GM19372 (cell line): ENCODE results near the gene NKX6-1.
A peak's percentile ranks its signal among the peaks of the same experiment; 100 is the strongest.

ENCODE experiments used
- ATAC-seq: cut with Tn5 transposase; IDR thresholded peaks from one replicate; pipeline ENCODE4 v1.9.1; 2021; ENCODE audit warnings: mild to moderate bottlenecking, low read depth, moderate library complexity; ENCODE audit not compliant: unreplicated experiment

Gene NKX6-1

DNA sequence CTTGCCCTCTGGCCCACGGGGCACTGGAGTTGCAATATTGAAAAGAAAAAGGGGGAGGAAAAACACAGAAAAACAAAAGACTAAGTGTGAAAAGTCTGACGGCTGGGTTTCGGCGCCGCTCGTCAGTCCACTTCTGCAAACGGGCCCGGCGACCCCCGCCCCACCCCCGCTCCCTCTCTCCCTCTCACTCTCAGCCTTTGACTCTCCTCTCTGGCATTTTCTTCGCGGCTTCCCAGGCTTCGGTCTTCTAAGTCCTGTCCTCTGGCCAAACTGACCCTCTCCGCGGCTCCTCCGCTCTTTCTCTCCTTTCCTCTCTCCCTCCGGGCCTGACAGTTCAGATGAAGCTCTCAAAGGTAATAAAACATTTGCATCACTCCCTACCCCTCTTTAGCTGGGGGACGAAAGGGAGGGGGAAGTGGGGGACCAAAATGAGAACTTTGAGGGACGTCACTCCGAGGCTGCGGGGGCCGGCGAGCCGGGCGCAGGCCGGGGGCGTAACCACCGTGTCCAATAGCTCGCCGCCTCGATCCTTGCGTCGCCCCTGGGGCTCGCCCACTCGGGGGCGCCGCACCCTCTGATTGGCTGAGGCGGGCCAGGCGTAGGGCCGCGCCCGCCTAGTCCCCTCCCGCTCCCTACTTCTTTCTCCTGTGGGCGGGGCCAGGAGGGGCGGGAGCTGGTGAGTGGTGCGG is at the start of gene NKX6-1:
Gene NKX6-1 (minus strand): TSS at position 358 of the 689 bp plus-strand sequence. CDS start 1,064 bp downstream, outside the sequence.
- ATAC-seq: no peak

DNA sequence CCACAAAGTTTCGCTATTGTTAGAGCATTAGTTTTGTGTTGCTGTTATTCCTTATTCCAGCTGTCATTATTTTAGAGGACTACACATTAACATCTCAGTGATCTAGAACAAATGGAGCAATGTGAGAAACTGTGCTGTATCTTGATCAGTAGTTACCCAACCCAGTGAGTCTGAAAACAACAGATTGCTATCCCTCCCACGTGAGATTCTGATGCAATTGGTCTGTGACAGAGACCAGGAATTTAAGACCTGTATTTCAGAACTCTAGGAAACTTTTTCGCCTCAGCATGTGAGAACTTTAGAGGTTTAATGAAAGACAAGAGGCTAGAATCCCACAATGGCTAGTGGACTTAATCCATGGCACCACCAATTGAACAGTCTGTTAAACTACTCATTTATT is 48.1 kb upstream of the NKX6-1 start:
- no peak for ATAC-seq

DNA sequence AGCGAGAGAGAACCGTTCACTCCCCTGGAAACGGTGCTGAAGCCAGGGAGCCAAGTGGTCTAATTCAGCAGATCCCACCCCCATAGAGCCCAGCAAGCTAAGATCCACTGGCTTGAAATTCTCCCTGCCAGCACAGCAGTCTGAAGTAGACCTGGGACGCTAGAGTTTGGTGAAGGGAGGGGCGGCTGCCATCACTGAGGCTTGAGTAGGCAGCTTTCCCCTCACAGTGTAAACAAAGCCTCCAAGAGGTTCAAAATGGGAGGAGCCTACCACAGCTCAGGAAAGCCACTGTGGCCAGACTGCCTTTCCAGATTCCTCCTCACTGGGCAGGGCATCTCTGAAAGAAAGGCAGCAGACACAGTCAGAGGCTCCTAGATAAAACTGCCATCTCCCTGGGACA is 46.0 kb upstream of the NKX6-1 start:
- ATAC-seq: no peak

DNA sequence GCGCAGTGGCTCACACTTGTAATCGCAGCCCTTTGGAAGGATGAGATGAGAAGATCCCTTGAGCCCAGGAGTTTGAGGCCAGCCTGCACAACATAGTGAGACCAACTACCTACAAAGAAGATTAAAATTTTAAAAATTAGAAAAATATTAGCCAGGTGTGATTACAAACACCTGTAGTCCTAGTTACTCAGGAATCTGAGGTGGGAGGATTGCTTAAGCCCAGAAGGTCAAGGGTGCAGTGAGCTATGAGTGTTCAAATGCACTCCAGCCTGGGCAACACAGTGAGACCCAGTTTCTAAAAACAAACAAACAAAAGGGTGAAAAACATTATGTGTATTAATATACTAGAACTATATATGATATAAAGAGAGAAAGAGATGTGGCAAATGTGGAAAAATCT is 36.8 kb upstream of the NKX6-1 start:
- no peak for ATAC-seq

DNA sequence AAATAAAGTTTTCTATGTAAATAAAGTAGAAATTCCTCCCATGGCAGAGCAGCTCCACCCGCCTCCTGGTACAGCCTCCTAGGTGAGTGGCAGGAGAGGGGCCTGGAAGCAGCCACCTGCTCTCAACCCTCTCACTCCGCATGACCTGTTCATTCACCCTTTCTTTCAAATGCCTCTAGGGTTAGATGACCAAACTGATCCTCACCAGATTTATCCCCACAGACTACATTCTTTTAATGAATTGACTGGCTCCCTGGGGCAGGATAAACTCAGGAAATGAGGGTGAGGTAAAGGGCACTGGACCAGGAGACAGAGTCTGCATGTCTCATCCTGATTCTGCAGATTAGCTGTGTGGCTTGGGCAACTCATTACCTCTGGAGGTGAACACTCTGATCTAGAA is 32.6 kb upstream of the NKX6-1 start:
- no peak for ATAC-seq

DNA sequence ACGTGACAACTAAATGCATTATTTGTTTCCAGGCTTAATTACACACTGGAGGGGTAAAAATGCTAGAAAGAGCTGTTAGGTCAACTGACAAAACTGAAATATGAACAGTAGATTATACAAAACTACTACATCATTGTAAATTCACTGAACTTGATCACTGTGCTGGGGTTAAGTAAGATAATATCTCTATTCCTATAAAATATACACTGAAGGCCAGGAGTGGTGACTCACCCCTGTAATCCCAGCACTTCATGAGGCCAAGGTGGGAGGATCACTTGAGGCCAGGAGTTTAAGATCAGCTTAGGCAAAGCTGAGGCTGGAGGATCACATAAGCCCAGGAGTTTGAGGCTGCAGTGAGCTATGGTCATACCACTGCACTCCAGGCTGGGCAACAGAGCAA is 31.8 kb upstream of the NKX6-1 start:
- no peak for ATAC-seq

DNA sequence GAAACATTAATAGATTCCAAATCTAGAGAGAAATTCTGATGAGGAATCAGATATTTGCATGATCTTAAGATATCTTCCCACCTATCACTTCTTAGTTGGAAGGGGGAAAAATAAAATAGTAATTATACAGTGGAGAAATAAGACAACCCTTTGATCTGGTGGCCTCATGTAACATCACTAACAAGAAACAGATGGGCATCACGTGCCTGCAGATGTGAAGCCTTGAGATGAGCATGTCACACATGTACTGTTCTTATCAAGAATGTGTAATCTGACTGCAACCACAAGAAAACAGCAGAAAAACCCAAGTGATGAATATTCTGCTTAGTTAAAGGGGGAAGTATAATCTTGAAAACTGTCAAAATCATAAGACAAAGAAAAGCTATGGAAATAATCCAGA is 31.4 kb upstream of the NKX6-1 start:
- no peak for ATAC-seq

DNA sequence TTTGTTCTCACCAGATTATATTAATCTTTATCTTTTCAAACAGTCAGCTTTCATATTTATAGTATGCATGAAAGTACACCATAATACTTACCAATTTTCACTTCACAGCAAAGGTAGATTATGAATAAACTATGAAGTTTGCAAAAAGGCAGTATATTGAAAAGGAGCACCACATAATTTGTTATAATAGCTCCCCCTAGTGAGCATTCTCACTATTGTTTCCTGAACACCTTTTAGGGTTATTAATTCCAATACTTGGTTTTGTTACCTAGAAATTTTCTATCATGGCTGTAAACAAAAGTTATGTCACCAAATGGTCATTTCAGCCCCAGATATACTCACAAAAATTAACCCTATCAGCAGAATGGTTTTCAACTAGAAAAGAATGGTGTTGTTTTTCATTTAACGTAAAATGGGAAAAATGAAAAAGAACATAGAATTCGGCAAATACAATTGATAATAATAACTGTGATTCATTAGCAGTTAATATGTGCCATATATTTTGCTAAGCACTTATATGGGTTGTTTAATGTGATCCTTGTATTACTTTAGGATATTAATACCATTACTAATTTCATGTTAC is 30.2 kb upstream of the NKX6-1 start:
- ATAC-seq: peak; percentile 45

DNA sequence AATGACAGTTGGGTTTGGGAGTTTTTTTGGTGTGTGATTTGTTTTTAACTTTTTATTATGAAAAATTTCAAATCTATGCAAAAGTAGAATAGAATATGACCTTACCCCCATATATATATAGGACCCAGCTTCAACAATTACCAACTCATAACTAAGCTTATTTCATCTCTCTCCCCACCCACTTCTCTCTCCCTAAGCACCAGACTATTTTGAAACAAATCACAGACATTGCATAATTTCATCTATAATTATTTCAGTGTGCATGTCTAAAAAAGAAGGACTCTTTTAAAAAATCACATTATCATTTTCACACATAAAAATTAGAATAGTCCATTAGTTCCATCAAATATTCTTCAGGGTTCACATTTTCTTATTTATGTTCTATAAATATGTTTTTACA is 28.3 kb upstream of the NKX6-1 start:
- no peak for ATAC-seq

DNA sequence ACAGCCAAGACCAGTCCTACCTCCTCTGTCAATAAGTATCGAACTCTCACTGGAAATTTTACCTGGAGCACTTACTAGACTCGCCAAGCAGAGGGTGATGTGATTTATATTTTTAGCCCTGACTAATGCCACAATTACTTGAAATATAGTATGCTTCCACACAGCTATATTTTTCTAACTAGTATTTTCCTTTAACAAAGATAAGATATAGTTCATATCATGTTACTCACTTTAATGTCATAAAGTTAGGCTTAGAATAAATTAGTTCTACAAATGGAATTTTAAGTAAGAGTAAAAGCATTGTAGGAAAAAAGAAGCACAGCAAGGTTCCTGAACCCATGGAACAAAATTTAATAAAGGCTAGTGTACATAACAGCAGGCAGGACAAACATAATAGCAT is 16.0 kb upstream of the NKX6-1 start:
- no peak for ATAC-seq

DNA sequence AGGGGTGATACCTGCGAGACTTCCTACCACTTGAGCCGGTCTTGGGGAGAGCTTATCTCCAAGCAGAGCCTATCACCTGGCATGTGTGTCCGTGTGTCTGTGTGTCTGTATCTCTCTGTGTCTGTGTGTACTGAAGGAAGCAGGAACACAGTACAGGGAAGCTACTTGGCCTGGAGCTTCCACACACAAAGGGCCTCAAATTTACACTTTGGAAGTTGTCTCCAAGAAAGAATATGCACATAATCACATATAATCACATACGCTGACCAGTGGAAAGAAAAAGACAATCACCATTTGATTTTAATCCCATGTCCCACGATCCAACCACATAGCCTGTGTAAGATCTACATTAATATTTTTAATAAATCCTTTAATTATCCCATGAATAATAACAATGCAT is 13.2 kb upstream of the NKX6-1 start:
- no peak for ATAC-seq

DNA sequence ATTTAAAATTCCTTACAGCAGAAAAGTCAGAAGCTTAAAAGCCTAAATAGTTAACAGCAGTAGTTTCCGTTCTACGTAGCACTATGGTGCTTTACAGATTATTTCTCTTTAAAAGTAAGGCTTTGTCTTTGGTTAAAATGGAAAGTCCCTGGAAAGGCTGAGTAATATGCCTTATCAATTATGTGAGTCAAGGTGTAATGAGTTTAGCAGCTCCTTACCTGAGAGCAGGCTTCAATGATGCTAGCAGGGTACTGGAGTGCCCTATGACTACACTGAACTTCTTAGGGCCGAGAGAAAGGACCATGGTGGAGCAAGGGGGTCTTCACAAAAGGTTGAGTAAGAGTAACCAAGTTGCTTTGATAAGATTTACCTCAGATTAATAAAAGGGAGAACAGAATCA is 12.6 kb upstream of the NKX6-1 start:
- no peak for ATAC-seq

DNA sequence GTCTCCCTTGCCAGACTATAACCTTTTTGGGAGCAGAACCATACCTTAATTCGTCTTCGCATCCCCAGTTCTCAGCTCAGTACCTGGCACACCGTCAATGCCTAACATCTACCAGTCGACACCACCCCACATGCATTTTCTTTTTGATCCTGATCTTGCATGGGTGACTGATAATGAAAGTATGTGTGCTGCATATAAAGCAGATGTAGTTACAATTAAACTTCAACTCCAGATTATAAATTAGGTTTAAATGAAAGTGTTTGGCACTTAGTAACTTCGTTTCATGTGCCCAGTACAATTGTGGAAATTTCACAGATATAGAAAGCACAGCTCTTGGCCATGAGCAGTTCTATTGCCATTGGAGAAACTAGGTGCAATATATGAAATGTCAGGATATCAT is 8.8 kb upstream of the NKX6-1 start:
- ATAC-seq: no peak

DNA sequence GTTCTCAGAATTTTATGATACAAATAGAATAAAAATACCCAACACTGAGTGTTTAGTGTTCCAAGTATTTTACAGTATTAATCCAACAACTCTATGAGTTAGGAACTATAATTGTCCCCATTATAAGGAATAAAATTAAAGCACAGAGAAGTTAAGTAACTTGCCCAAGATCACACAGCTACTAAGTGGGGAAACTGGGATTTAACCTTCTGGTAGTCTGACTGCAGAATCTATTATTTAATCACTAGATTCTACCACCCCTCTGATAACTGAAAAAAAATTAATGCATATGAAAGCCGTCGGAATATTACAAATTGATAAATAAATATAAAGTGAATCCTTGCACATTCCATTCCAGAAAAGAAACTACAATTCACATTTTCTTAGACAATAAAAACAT is 5.7 kb upstream of the NKX6-1 start:
- no peak for ATAC-seq

DNA sequence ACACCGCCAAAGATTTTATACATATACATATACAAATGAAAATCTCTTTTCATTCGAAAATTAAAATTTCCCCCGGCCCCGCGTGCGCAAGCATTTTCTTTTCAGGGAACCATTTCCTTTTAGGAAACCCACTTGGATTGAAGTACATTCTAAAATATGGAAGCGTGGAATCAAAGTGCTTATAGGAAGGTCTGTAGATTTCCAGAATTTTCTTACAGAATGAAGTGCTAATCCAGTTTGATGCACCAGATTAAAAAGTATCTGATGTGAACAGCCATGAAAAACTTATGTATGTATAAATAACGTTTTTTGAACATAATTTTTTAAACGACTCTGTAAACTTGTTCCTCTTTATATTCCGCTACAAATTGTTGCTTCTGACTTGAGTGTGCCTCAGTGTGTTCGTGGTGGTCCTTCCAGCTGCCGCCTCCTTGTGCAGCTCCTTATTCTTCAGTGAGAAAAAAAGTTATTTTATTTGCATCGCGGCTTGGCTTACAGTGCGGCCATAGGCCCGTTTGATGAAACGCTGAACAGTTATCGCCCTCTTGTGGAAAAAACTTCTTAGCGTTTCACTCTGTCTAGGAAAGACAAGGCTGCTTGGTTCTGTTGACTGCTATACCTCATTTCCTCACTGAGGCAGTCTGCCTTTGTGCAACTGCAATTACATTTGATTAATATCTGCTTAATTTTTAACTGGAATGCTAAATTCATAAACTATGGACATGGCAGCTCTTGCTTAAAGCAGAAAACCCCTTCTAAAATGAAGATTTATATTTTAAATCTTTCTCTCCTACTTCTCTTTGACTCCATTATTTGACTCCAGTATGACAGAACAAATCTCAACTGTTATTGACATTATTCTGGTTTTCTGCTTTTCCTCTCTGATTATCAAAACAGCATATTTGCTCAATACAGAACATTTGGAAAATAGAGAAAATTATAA is 4.7 kb upstream of the NKX6-1 start:
- peak; percentile 85 for ATAC-seq

DNA sequence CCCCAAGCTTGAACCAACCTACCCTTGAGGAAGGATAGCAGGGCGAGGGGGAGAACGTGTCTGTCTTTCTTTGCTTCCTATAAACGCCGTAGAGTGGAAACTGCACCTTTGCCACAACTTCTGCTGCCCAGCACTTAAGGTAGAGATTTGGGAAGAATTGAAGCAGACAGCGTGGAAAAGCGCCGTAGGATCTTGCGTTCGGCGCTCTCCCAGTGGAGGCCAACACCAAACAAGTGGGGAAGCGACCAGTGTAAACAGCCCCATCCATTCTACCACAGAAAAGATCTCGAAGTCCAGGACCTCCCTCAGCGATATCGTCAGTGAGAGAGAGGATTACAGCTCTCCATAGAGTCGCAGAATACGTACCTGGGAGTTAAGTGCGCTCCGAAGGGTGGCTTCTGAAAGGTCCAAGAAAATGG is 3.9 kb upstream of the NKX6-1 start:
- ATAC-seq: no peak

DNA sequence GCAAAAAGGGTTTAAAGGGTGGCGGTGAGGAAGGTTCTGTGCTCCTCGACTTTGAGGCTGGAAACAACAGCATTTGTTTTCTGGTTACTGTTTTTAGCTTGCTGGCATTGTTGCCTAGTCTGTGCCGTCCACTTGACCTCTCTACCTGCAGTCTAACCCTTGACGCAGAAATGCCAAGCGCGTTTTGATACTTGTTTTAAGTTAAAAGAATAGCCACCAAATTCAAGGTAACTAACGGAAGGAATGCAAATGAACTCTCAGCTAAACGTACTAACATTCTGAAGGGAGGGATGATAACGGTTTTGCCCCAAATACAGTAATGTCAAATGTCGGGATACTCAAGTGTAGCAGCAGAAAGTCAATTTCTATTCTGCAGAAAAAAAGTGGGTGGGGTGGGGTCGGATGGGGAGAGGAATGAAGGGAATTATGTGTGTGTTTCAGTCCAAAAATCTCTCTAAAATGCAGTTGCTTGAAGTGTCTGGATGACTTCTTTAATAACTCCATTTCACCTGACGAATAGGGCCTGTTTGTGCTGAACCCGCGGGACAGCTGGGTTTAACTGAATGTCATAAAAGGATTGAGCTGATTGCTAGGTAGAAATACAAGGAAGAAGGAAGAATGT is 3.4 kb upstream of the NKX6-1 start:
- no peak for ATAC-seq

DNA sequence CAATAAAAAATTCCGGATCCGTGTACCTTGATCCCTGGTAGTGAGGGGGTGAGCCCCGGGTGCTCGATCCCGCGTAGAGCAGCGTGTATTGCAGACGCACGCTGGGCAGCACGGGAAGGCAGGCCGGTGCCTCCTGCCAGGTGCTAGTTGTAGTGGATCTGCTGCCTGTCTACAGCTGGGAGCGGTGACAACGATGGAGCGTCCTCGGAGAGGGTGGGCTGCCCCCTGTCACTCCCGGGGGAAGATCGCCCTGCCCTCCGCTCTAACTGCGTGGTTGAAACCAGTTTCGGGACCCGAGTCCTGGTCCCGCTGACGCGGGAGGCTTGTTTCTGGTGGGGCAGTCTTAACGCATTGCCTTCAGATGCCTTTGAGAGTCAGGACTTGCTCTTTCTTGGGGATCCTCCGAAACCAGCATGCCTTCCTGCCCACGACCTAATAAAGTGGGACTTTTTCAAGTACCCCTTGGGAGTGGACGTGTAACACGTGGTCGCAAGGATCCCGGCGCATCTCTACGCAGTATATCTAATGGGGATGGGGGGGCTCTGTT is 2.7 kb upstream of the NKX6-1 start:
- no peak for ATAC-seq

DNA sequence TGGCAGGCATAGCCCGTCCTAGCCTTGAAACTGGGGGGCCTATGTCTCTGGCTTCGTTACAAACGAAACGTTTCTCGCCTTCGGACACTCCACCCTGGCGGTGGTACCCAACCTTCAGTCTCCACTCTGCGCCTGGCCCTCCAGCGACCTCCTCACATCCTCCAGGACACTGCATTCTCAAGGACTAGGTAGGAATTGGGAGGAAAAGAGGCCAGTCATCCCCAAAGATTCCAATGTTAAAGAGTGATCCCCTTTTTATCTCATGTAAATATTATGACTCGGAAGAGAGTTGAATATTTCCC is 2.1 kb upstream of the NKX6-1 start:
- ATAC-seq: no peak

DNA sequence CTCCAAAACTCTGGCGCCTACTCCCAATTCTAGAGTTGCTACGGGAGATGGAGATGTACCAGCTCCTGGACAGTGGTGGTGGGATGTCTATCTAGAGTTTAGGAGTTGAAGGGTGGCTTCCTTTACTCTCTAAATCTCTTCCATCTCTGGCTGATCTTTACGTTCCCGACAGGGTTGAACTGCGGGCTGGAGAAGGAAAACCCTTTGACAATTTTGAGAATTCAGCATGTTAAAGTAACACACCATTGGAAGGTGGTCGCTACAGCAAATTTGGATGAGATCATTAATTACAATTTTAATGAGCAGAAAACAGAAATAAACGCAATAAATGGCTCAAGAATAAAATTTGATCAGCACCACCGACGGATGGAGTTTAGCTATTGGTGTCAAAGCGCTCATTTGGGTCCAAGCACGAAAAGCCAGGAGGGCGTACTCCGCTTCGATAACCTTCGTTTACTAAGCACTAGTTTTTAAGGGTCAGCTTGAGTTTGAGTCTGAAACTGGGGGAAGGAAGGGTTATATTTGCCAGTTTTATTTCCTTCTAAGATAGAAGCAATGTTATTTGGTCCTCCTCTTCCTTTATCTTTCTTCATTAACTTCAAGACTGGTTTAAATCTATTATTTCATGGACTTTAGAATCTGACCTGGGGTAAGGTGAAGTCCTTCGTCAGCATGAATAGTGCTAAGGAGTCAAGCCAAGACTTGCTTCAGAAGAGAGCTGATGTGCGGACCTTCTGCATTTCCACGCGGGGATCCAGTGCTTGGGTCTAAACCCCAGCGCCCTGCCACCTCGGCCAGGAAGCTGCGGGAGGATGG is 1.5 kb upstream of the NKX6-1 start:
- ATAC-seq: no peak
